T-helper 2 cell (primary cell): ENCODE results near the gene ADAMTS10.
"Not testable (repeated sequence)": the region's sequence is repeated elsewhere in the genome, so short reads cannot be mapped to it uniquely, and the experiment has no call there.

ENCODE experiments used
- DNase-seq, 5 experiments: peaks; one replicate each; pipeline versions ENCODE4 v3.0.0 to v3.0.0-alpha.2; 2012 to 2022

The ADAMTS10 gene

GRCh38 chr19:8592231-8593009, 18.1 kb downstream of the ADAMTS10 start:
- peak; percentile 69 to 97 (median 89) for DNase-seq

DNA sequence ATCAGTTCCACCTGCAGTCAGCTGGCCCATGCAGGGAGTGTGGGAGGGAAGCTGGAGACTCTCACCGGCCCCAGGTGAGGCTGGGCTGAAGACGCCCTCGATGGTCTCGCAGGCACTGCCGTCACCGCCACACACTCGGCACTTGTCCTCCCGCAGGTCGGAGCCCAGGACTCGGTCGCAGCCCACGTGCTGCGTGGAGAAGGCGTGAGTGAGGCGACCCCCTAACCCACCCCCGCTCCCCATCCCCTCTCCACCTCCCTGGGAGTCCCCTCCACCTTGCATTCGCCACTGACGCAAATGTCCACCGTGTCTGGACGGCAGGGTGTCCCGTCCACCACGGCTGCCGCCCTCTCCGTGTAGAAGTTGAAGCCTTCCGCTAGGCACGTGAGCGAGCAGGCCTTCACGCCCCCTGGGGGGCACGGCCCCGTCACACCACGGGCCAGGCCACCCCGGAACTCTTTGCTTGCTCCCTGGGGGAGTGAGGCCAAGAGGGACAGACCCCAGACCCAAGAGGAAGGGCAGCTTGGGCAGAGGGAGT, 21.3 kb downstream of the ADAMTS10 start:
- DNase-seq: no peak

DNA sequence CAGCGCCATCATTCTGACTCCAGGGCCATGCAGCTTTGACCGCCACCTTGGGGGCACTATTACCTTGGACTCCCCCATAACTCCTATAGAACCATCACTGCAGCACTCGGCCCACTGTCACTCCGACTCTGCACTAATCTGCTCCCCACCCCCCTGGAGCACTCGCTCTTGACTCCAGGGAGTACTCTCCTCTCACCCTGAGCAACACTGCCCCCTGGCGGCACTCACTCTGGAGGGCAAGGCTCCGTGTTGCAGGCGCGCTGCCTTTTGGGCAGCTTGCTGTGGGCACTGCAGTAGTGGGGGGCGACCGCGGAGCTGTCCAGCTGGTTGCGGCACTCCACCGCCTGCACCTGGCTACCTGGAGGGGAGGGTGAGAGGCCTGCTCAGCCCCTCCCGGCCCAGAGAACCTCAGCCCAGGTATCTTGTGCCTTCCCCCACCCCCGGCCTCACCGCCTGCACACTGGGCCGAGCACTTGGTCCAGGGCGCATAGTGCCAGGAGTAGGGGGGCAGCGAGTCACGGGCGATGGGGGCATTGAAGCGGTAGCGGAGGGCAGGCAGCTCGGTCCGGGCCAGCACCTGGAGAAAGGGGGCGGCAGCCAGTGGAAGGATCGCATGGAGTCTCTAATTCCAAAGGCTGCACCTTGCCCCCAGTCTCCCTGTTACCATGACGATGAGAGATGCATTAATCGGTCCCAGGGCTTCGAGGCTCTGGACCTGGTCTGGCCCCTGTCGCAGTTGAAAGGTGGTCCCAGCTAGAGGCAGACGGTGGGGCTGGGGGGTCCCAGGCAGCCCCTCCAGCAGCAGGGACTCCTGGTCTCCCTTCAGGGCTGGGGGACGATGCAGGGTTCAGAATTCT, 24.4 kb downstream of the ADAMTS10 start:
- peak; percentile 39 to 64 (median 54) for DNase-seq

GRCh38 chr19:8584965-8585893, 25.3 kb downstream of the ADAMTS10 start:
- DNase-seq: no peak

DNA sequence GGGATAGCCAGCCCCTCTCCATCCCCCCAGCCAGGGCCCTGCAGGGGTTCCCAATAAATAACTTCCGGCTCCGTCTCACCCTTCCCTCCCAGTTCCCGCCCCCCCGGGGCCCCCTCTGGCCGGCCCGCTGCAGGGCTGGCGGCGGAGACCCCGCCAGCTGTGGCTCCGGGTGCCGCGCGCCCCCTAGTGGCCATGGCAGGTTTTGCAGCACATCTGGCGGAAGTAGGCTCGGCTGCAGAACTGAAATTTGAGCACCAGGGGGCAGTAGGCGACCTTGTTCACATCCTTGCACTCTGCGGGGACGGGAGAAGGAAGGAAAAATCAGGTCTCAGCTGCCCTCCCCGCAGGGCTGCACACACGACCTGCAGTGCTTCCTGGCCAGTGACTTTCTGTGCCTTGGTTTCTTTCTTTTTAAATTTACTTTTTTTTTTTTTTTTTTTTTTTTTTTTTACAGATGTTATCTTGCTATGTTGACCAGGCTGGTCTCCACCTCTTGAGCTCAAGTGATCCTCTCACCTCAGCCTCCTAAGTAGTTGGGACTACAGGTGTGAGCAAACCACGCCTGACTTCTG, 29.7 kb downstream of the ADAMTS10 start:
- DNase-seq: peak; percentile 74 to 82 (median 77)

DNA sequence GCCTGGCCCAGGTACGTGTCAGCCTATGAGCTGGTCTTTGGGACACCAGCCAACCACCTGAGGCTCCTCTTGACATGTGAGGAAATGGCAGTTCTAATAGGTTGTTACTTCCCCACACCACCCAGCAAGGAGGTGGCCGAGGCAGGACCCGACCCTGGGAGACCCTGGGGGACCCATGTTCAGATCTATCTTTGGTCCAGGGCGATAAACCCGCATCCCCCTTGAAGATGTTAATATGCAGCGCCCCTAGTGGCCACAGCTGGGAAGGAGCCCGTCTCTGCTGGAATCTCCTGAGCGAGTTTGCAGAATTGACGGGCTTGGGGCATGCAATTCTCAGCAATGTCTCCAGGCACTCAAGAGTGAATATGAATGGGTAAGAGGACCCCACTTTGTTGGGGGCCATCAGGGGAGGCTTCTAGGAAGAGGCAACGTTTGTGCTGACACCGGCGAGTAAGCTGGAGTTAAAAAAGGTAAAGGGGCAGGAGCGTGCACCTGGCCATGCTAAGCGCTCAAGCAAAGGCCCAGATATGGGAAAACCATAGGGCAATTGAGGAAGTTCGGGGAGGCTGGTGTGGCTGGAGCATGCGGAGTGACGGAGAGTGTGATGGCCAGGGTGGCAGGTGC, 31.8 kb downstream of the ADAMTS10 start:
- peak; percentile 60 to 77 (median 71) for DNase-seq

GRCh38 chr19:8577741-8578140, 32.8 kb downstream of the ADAMTS10 start:
- DNase-seq: no peak

DNA sequence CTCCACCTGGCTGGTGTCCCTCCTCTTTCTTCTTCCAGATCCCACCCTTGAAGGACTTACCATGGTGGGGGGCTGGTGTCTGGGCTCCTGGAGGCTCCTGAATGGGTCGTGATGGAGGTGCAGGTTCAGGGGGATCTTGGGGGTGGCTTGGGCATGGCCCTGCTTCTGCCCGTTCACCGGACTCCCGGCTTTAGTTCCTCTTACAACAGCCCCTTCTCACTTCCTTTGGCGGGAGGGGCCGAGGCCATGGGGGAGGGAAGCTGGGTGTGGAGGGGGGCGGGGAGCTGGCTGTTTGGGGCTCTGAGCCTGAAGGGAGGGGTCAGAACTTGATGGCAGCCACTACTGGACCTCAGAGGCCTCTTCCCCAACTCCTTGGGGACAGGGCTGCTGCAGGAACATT, 33.3 kb downstream of the ADAMTS10 start, which contains the start of gene MYO1F:
Gene MYO1F, minus strand, starts transcription at position 196 of the 400 bp plus-strand sequence. Its CDS starts 133 bp downstream, at position 63.
- peak in 1 of 5 experiments; percentile 37 for DNase-seq

- peak in 2 of 5 experiments; percentile 40 to 63 for DNase-seq
These were observed 34.1 kb downstream of the ADAMTS10 start for GRCh38 chr19:8576273-8576993.

GRCh38 chr19:8575467-8575997, 35.0 kb downstream of the ADAMTS10 start:
- peak in 2 of 5 experiments; percentile 75 to 90 for DNase-seq

DNA sequence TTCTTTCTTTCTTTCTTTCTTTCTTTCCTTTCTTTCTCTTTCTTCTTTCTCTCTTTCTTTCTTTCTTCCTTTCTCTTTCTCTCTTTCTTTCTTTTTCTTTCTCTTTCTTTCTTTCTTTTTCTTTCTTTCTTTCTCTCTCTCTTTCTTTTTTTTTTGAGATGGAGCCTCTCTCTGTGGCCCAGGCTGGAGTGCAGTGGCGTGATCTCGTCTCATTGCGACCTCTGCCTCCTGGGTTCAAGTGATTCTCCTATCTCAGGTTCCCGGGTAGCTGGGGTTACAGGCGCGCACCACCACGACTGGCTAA, 35.9 kb downstream of the ADAMTS10 start:
- DNase-seq: not testable (repeated sequence)

DNA sequence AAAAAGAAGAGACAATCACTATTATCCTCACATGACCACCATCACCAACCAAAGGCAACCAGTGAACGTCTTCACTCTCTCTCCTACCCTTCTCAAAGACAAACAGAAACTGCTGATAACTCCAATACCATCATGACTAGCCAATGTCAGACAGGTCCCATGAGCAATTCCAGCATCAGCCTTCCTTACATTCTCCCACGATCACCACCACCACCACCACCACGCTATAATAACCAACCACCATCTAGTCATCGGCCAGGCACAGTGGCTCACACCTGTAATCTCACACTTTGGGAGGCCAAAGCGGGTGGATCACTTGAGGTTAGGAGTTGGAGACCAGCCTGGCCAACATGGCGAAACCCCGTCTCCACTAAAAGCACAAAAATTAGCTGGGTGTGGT, 37.2 kb downstream of the ADAMTS10 start:
- DNase-seq: peak in 1 of 5 experiments; percentile 50

DNA sequence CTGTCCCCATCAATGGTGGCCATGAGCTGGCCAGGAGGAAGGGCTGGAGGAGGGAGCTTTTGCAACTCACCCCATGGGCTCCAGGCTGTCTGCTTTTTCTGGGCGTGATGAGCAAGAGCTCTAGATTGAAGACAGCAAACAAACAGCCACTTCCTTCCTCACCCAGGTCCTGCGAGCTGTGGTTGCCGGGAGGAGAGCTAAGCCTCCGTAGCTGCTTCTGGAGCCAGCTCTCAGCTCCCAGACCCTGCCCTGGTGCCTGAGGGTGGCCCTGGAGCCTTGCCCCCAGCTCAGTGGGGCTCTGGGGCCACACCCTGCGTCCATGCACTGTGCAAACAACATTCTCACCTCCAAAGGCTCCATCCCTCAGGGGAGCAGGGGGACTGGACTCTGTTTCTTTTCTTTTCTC, 39.5 kb downstream of the ADAMTS10 start:
- DNase-seq: peak in 3 of 5 experiments; percentile 37 to 93 (median 72)

- DNase-seq: peak in 4 of 5 experiments; percentile 35 to 98 (median 64)
These were observed 41.3 kb downstream of the ADAMTS10 start for GRCh38 chr19:8569066-8569771.

GRCh38 chr19:8567522-8568172, 42.9 kb downstream of the ADAMTS10 start:
- DNase-seq: no peak

- no peak for DNase-seq
These were observed 43.7 kb downstream of the ADAMTS10 start for GRCh38 chr19:8566855-8567254.

GRCh38 chr19:8564866-8565265, 45.6 kb downstream of the ADAMTS10 start:
- not testable (repeated sequence) for DNase-seq

DNA sequence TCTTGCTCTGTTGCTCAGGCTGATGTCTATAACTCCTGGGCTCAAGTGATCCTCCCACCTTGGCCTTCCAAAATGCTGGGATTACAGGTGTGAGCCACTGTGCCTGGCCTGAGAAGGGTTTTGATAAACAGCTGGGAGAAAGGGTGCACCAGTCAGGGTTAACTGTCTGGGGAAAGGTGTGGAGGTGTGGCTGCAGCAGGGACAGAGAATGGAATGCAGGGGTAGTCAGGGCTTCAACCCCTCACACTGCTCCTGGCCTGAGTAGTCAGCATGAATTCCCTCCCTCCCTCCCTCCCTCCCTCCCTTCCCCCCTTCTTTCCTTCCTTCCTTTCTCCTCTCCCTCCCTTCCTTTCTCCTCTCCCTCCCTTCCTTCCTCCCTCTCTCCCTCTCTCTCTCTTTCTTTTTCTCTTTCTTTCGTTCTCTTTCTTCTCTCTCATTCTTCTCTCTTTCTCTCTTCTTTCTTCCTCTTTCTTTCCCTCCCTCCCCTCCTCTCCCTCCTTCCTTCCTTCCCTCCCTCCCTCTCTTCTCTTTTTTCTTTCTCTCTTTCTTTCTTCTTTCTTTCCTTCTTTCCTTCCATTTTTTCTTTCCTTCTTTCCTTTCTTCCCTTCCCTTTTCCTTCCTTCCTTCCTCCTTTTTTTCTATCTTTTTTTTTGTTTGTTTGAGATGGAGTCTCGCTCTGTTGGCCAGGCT, 49.3 kb downstream of the ADAMTS10 start:
- DNase-seq: no peak
